GM21723 (cell line): Measurements from ENCODE around the gene TAF10.

Source experiments
- ATAC-seq: cut with Tn5 transposase; IDR thresholded peaks from one replicate; pipeline ENCODE4 v1.9.1; 2021; ENCODE audit warnings: mild to moderate bottlenecking, moderate library complexity; ENCODE audit not compliant: unreplicated experiment

TAF10 gene

DNA sequence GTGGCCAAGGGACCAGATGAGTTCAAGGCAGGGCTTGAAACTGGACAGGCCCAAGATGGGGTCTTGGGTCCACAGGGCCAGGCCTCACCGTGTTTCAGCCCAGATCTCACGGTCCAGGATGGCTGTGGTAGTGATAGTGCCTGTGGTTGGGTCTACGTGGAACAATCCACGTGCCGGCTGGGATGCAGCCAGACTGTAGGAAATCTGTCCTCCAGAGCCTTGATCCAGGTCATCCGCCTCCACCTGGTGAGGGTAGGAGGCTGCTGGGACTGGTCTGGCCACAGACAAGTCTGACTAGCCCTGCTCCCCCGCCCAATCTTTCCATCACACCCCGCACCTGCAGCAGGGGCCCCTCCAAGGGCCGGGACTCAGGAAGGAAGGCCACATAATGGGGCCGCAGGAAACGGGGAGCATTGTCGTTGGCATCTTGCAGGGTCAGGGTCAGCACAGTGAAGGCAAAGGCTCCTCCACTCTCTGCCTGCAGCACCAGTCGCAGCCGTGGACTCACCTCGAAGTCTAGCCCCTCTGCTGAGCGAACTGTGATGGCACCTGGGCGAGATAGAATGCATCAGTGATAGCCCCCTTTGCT is 13.9 kb upstream of the TAF10 start:
- no peak for ATAC-seq

DNA sequence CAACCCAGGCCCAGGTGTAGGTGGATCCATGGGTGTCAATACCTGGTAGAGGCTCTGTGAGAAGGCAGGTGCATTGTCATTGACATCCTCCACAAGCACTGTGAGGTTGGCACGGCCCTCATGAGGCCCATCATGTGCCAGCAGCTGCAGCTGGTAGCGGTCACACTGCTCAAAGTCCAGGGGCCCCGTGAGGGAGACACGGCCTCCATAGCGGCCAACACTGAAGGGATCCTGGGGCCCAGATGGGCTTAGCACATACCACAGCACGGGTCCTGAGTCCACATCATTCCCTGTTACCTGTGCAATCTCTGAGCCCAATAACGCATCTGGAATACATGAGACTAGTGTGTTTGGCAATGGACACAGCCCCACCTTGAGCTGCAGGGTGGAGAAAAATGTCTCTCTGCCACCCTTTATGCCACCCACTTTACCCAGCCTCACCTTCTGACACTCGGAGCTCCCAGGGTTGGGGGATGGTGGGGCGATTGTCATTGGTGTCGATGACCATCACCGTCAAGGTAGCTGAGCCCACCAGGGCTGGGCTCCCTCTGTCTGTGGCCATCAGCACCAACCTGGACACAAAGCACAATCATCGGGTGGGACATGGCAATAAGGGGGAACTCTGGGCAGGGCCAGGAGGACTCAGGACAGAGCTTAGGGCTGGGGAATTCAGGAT is 13.3 kb upstream of the TAF10 start:
- ATAC-seq, result no peak

DNA sequence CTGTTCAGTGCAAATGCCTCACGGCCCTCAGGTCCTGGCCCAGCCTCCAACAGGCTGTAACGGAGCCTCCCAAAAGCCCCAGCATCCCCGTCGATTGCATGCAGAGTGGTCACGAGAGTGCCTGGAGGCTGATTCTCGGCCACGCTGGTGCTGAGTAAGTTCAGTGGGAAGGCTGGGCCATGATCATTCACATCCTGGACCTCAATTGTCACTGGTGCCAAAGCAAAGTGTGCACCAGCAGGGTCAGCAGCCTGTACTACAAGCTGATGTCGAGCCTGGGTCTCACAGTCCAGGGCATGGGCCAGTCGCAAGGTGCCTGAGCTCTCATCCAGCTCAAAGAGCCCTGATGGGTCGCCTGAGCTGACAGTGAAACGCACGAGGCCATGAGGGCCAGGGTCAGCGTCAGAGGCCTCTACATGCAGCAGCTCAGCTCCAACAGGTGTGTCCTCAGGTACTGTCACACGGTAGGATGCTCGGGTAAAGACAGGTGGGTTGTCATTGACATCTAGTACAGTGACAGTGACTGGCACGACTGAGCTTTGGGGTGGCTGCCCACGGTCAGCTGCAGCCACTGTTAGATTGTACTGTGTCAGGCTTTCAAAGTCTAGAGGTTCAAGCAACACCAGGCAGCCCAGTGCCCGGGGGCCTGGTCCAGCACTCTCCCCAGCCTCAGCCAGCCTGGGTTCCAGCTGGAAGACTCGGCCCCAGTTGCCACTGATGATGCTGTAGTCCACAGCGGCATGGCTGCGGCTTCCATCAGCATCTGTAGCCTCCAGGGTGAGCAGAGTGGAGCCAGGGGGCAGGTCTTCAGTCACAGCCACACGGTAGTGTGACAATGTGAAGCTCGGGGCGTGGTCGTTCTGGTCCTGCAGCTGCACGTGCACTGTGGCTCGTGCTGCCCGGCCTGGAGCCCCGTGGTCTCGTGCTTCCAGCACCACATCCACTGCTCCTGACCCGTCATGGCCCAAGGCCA is 11.7 kb upstream of the TAF10 start:
- ATAC-seq, result no peak

DNA sequence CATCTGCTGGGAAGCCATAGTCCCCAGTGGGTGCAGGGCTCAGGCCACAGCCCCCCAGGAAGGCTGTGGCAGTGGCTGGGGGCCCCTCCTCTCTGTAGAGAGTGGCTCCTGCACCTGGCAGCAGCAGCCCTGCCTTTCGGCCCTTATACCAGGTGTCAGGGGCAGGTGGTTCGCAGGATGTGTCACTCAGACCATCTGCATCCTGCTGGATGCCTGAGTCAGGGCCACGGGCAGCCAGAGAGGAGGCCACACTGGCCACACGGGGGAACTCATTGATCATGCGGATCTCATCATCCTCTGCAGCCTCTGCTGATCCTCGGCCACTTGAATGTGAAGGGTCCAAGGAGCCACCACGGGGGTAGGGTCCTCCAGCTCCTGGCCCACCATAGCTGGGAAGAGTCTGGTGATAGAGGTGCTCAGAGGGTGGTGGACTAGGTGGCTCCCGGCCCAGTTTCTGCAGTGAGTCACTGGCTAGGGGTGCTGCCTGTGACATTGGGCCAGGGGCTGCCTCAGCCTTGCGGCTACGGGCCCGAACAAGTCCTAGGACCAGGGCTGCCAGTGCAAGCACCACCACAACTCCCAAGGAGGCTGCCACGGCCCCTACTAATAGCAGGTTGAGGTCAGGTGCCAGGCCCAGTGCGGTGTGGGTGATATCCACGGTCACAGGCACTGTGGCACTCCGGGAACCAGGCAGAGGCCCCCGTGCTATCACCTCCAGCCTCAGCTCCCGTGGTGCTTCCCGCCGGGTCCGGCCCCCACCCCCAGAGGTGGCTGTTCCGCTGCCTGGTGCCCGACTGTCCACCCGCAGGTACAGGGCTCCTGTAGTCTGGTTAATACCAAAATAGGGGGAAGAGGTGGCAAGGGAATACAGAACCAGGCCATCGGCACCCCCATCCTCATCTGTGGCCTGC is 10.5 kb upstream of the TAF10 start:
- ATAC-seq, result no peak

DNA sequence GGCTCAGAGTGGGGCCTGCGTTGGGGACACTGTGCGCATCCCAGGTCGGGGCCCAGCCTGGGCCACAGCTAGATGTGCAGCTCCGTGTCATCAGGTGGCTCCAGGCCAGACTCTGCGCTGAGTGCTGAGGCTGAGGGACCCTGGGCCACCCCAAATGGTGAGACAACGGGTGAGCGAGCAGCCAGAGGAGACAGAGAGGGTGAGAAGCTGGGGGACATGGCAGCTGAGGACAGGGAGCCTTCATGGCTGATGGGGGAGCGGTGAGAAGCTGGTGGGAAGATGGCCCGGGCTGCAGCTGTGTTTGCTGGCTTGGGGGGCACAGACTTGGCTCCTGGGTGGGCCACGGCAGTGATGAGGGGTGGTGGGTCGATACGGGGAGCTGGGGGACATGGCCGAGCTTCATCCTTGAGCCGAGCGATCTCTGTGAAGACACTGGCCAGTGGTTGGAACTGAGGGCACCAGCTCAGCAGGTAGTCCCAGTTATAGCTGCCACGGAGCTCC is 9.7 kb upstream of the TAF10 start:
- no peak for ATAC-seq

DNA sequence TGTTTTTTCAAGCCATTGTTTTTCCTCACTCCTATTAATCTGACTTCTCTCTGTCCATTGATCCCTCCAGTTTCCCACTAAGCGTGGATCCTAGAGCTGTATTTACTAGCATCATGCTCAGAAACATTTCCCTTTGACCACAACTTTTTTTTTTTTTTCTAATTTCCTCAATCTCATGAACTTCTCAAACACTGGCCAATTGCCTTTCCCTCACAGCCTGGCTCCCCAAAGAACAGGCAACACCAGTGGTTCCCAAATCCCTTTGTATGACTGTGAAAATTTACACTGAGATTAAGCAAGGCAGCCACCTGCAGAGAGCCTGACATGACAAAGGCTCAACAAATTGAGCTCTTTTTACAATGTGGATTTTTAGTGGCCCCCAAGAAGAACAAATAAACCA is 8.6 kb upstream of the TAF10 start:
- no peak for ATAC-seq

DNA sequence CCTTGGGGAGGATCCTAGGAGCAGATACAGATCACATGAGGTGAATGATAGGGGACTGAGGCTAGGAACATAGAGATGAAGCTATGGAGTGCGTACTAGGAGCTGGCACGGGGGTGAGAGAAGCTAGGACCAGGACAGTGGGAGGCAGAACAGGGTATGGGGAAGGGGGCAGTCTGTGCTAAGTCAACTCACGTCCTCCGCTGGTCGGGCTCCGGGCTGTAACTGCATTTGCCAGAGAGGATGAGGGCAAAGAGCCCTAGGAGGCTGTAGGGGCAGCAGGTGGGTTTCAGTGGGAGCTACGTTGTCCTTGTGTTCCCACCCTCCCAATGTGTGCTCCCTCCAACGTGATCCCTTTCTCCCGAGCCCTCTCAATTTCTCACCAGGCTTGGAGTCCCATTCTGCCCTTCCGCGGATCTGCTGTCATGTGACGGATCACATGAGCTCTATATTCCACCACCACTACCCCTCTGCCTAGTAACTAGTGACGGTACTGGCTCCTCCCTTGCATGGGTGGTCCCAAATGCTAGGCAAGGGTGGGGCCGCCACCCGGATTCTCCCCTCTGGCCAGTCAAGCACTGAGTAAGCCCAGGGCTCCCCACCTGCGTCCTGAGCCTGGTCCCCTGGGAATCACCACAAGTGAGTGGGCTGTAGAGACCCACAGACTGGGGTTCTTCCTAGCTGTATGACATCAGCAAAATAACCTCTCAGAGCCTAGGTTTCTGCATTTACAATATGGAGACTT is 7.2 kb upstream of the TAF10 start, which contains the start of gene TPP1:
Gene TPP1 (minus strand): TSS at position 419 of the 742 bp plus-strand sequence. CDS start 22 bp downstream, at position 397.
- ATAC-seq, result peak; percentile 98

DNA sequence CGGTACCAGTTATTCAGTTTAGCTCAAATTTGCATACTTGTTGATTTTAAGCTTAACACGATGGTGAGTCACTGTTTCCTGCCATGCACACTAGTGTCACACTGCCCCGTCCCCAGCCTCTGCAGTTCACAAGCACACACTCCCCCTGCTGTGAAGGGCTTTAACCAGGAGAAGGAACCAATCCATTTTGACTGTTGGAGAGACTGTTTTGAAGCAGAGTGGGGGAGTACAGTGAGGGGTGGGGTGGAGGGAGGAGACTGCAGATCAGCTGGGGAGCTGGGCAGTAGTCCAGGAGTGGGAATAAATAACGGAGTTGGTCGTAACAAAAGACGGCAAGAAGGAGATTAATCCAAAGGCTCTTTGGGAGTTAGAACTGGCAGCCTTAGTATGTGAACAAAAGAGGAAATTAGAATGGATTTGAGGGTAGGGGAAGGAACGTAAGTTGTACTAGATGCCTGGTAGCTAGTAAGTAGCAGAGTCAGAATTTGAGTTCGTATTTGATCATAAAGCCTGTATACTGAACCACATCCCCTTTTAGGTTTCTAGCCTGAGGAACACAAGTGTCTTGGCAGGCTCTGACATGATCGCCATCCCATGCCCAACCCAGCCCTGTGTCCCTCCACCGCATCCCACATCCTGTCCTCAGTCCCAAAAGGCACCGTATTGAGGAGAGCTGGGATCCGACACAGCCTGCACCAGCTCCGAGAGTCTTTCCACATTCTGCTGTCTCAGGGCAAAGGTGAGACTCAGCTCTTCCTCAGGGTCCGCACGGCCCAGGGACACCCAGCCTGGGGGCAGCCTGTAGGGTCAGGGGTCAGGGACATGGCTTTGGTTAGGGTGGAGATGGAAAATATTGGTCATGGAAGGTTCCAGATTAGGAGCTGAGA is 6.3 kb upstream of the TAF10 start:
- peak; percentile 10 for ATAC-seq

DNA sequence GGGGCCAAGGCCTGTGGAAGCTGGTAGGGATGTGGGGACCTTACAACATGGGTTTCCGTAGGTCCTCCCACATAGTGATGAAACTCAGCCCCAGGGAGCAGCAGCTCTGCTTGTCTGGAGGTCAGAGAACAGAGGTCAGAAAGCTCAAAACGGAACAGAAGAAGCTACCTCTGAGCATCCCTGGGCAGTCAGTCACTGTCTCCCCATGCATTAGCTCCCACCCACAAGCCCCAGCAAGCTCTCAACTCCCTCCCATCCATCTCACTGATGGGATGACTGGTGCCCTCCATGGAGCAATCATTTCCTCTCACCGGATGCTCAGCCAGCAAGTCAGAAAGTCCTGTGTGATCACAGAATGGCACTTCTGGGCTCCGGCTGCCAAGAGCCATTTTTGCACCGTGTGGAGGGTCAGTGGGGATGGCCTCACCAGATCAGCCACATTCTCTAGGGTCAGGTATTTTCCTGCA is 5.3 kb upstream of the TAF10 start:
- ATAC-seq, result no peak

DNA sequence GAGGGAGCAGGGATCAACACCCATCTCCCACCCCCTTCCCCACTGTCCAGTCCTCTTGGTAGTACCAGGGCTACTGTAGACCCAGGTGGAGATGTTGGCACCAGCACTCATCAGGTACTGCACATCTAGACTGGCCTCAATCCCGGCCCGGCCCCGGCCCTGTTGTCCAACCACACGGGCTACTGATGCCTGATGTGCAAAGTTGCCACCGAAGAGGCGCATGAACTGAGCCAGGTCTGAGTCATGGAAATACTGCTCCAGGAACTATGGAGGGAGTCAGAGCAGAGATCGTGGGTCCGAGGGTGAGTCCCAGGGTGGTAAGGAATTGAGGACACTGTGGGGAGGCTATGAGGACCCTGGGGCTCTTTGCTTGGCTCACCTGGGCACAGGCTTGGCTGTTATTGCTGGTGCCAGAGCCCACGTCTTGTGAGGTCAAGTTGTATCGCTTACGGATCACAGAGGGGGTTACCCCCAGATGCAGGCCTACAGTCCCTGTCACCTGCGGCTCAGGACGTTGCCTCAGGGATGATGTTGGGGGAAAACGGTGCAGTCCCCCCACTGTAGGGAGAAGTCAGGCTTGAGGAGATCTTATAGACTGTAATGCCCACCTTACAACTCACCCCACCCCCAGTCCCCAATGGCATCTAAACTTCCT is 4.7 kb upstream of the TAF10 start:
- ATAC-seq, result no peak

DNA sequence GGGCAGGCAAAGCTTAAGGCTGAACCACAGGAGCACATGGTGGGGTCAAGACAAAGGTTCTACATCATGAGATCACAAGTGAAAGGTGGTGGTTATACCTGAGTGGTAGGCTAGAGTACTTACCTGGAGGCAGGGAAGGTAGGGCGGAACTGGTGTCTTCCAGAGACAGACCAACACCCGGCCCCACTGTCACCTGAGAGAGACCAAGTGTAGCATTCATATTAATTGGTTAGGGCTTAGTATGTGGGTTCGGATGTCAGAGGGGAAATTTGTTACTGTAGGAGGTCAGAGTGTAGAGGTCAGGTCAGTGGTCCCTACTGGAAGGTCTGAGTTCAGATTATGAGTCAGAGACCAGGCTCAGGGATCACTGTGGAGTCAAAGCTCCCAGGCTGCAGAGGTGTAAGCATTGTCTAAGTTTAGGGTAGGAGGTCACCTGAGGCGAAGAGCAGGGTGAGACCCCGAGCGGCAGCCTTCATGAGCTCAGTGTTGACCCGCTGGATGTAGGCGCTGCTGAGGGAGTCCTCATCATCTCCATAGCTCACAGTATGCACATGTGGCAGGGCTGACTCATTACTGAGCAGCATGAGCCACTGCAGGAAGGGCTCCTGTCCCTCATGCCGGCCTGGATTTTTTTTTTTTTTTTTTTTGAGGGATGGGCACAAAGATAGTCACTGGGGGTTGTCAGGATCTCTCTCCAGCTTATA is 4.0 kb upstream of the TAF10 start:
- no peak for ATAC-seq

DNA sequence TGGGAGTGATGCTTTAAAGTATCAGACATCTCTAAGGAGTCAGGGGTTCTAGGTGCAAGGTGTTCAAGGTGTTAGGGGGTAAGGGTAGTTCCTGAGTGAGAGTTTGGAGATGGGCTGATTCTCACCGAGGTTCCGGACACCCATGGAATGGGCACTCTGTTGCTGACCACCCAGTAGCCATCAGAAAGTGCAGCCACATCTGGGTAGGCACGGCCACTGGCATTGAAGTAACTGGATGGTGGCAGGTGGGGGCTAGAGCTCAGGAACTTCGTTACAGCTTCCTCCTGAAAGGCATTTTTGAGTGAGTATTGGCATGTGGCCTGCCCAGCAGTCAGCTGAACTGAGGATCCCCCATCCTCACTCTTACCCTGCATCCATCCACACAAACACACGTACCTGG is 3.0 kb upstream of the TAF10 start:
- ATAC-seq, result no peak

DNA sequence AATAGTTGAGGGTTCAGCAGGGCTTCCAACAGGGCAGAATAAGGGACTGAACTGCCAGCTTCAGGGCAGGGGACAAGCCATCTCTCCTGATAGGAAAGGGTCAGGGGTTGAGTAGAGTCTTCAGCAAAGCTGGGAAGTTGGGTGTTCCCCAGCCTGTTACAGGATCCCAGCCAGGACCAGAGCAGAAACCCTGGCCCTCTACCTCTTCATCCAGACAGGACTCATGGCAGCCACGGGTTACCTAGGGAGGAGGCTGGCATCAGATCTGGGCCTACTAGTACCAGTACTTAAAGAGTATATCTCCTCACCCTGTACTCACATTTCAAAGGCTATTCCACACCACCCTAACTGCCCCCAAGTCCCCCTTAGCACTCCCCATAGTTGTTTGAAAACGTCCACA is 2.4 kb upstream of the TAF10 start:
- no peak for ATAC-seq

DNA sequence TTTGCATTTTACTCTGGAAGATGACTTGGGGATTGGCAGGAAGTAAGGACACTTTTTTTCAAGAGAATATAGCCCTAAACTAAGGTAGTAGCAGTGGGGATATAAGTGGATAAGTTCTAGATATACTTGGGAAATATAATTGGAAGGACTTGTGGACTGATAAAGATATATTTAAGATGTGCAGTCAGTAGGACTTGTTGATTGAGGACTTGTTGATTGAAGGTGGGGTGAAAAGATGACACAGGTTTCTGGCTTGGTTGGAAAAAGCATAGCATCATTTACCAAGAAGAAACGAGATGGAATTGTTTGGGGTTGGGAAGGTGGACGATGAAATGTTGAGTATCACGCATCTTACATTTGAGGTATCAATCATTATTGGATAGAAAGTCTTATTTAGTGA is 1.5 kb upstream of the TAF10 start:
- ATAC-seq, result no peak

DNA sequence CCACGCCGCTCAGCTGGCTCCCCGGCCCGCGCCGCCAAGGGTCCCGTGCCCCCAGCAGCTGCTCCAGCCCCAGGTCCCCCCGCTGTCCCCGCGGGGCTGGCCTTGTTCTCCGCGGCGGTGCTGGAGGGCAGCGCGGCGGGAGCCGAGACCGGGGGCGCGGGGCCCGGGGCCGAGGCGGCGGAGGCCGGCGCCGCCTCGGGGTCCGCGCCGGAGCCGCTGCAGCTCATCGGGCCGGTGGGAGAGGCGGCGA is 128 bp downstream of the TAF10 start:
- no peak for ATAC-seq

DNA sequence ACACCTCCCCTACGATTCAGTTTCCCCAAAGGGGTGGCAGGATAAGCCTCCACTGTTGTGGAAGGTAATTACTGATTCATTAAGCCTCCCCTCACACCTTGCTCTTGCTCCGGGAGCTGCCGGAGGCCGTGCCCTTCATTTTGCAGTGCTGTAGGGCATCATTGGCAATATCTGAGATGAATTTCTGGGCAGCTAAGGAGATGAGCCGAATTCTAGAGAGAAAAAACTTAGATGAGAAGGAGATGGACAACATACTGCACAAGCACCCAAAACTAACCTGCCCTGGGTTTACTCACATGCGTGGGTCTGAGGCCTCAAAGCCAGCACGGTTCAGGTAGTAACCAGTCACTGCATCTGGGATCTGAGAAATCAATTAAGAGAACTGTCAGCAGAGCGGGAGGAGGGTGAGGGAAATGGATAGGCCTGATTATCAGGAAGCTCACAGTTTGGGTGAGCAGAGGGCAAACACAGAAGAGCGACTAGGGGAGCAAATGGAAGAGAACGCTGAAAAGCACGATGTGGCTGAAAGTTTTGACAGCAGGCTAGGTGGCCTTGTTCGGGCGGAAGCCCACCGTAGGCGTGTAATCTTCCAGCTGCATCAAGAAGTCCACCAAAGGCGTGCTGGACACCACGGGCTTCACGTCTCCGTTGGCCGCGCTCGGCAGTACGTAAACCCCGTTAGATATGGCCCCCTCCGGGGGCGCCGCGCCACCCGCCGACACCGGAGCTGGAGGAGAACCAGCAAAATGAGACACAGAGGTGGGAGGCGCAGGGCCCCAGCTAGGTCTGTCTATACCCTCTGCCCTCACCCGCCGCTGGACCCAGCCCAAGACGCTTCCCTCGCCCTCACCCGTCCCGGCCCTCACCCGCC is 689 bp downstream of the TAF10 start:
- peak; percentile 8 for ATAC-seq

DNA sequence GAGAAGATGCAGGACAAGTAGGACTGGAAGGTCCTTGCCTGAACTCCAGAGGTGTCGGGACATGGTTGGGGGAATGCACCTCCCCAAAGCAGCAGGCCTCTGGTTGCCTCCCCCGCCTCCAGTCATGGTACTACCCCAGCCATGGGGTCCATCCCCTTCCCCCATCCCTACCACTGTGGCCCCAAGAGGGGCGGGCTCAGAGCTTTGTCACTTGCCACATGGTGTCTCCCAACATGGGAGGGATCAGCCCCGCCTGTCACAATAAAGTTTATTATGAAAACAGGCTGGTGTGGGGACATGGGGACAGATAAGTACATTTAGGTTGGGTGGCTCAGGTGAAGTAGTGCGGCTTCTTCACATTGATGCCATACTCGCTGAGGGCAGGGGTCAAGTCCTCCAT is 1.4 kb downstream of the TAF10 start:
- ATAC-seq, result no peak
